Muscle layer of duodenum (tissue), 2 donors: ENCODE data around the gene HGFAC.
"Not testable (repeated sequence)": the region's sequence is repeated elsewhere in the genome, so short reads cannot be mapped to it uniquely, and the experiment has no call there.

Source experiments
- H3K27ac ChIP-seq: one replicate; pipeline ENCODE4 v1.7.0; 2013; ENCODE audit warnings: mild to moderate bottlenecking, low read length
- H3K27me3 ChIP-seq: one replicate; pipeline ENCODE4 v1.7.0; 2013; ENCODE audit warnings: low read depth, mild to moderate bottlenecking, control low read depth, low read length
- H3K36me3 ChIP-seq, 2 donors: one replicate each; pipeline ENCODE4 v1.7.0; 2013; ENCODE audit warnings: low read length in 2 of 2, control low read depth in 1 of 2, mild to moderate bottlenecking in 1 of 2; ENCODE audit not compliant: insufficient read depth in 2 of 2, control insufficient read depth in 1 of 2
- H3K4me1 ChIP-seq, 2 donors: one replicate each; pipeline ENCODE4 v1.7.0; 2013; ENCODE audit warnings: low read length in 2 of 2, mild to moderate bottlenecking in 2 of 2, control low read depth in 1 of 2, moderate library complexity in 1 of 2; ENCODE audit not compliant: insufficient read depth in 2 of 2, control insufficient read depth in 1 of 2
- H3K4me3 ChIP-seq, 2 donors: one replicate each; pipeline ENCODE4 v1.7.0; 2013; ENCODE audit warnings: low read length in 2 of 2, low read depth in 1 of 2, mild to moderate bottlenecking in 1 of 2
- H3K9me3 ChIP-seq, 2 donors: one replicate each; pipeline ENCODE4 v1.7.0; 2013; ENCODE audit warnings: low read length in 2 of 2, control low read depth in 1 of 2, mild to moderate bottlenecking in 1 of 2; ENCODE audit not compliant: control insufficient read depth in 1 of 2
- donor health status: healthy.

The HGFAC gene

DNA sequence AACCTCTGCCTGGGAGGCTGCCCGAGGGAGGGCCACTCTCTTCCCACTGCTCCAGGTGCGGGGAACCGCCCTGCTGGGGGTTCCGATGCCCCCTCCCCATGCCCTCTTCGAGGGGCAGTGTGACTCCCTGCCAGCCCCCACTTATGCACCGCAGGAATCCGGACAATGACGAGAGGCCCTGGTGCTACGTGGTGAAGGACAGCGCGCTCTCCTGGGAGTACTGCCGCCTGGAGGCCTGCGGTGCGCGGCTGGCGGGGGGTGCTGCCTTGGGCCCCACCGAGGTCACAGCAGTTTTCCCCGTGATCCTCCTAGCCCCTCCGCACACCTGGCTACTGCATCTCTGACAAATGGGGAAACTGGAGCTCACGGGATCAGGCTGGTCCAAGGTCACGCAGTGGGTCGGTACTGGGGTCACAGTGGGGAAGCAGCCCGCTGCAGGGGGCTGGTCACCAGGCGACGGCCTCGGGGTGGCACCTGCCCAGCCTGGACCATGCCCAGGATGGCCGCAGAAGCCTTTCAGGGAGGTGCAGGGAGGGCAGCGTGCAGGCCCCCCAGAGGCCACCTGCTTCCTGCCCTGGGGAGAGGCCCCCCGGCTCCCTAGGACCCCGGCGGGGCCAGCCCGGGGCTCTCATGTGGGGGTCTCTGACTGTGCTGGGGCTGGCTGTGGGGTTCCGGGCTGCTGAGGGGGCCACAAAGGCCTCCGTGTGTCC lies 3.5 kb downstream of the HGFAC start:
- H3K4me3 ChIP-seq = no peak overlapping the region
- no peaks in the 10 kb centered on the region for H3K9me3 ChIP-seq
- H3K4me1 ChIP-seq = no peaks in the 10 kb centered on the region
- H3K27ac ChIP-seq = no peak overlapping the region
- H3K27me3 ChIP-seq = no peaks in the 10 kb centered on the region
- no peaks in the 10 kb centered on the region for H3K36me3 ChIP-seq

DNA sequence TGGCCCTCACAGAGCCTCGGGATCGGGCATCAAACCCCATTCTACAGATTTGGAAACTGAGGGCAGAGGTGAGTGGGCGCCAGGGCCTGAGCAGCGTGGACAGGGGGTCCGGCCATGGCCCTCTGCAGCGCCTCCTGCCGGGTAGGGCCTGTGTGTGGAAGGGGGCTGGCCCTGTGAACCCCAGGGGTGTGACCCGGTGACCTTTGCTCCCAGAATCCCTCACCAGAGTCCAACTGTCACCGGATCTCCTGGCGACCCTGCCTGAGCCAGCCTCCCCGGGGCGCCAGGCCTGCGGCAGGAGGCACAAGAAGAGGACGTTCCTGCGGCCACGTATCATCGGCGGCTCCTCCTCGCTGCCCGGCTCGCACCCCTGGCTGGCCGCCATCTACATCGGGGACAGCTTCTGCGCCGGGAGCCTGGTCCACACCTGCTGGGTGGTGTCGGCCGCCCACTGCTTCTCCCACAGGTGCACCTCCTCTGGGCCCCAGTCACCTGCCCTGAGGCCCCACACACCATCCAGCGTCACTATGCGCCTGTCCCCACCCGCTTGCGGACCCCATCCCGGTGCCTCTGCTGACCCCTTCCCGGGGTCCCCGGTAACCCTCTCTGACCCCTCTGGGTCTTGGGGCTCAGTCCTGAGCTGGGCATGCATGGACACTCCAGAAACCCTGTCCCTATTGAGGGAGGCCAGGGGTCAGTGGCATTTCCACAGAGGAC lies 4.2 kb downstream of the HGFAC start:
- Histone ChIP-seq H3K36me3 (no peaks in the 10 kb centered on the region), H3K27ac (no peak overlapping the region), H3K27me3 (no peaks in the 10 kb centered on the region), H3K4me1 (no peaks in the 10 kb centered on the region), H3K9me3 (no peaks in the 10 kb centered on the region), H3K4me3 (no peak overlapping the region)

DNA sequence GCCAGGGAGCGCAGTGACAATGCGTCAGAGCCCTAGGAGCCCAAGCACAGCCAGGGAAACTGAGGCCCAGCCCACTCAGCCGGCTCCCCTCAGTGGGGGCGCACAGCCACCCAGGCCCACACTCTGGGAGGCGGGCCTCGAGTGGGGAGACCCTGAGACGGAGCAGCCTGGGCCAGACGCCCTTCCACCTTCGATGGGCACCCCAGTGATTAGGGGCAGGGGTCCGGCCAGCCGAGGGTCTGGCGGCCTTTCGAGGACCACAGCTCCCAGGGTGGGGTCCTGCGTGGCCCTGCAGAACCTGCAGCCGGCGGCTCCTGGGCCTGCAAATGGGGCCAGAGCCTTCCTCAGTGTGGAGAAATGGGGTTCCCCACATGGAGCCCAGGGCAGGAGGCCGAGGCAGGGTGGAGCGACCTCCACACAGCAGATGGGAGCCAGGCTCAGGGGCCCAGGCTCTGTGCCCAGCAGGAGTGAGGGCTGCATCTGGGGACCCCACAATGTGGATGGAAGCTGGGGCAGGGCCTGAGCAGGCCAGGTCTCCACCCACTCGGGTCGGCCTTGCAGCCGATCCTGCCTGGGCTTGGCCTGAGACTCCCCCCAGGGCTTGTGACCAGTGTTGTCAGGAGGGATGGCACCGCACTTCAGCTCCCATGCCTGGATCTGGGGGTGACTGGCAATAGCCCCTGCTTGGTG lies 5.0 kb downstream of the HGFAC start:
- Histone ChIP-seq H3K9me3 (no peaks in the 10 kb centered on the region), H3K4me1 (peaks cover 0 to 6% of the 10 kb centered on the region in 2 donors), H3K4me3 (no peak overlapping the region), H3K27ac (no peak overlapping the region), H3K36me3 (no peaks in the 10 kb centered on the region), H3K27me3 (no peaks in the 10 kb centered on the region)

DNA sequence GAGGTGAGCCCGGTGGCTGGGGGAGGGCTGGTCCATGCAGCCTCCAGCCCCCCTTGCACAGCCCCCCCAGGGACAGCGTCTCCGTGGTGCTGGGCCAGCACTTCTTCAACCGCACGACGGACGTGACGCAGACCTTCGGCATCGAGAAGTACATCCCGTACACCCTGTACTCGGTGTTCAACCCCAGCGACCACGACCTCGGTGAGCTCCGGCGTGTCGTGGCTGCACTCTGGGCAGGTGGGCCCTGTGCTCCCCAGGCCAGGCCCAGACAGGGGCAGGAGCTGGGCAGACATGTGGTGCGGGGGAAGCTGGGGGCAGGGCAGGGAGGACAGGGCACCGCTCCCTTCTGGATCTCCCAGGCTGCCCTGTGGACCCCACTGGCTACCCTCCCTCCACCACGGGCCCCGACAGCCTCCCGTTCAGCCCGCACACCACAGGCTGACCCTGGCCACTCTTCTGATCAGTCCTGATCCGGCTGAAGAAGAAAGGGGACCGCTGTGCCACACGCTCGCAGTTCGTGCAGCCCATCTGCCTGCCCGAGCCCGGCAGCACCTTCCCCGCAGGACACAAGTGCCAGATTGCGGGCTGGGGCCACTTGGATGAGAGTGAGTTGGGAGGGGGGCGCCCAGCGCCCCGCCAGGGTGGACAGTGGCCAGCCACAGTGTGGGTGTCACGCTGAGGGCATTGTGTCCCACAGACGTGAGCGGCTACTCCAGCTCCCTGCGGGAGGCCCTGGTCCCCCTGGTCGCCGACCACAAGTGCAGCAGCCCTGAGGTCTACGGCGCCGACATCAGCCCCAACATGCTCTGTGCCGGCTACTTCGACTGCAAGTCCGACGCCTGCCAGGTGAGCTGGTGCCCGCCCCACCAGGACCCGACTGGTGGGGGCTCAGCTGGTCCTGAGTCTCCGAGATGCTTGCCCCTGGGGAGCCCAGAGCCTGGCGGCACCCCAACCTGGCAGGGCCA lies 5.9 kb downstream of the HGFAC start:
- no peaks in the 10 kb centered on the region for H3K9me3 ChIP-seq
- peaks cover 0 to 8% of the 10 kb centered on the region in 2 donors for H3K4me1 ChIP-seq
- no peak overlapping the region for H3K4me3 ChIP-seq
- H3K27me3 ChIP-seq = no peaks in the 10 kb centered on the region
- H3K36me3 ChIP-seq = no peaks in the 10 kb centered on the region
- no peak overlapping the region for H3K27ac ChIP-seq

DNA sequence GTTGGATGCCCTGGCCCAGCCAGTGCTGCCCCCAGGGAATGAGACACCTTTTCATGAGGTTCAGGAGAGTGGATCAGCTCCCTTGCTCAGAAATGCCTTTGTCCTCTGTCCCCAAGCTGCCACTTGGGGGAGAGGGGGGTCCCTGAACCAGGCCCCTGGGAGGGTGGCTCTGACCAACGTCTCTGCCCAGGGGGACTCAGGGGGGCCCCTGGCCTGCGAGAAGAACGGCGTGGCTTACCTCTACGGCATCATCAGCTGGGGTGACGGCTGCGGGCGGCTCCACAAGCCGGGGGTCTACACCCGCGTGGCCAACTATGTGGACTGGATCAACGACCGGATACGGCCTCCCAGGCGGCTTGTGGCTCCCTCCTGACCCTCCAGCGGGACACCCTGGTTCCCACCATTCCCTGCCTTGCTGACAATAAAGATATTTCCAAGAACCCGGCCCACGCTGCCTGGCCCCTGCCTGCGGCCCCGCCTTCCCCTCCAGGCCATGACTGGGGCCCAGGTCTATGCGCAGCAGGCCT lies 7.3 kb downstream of the HGFAC start:
- Histone ChIP-seq H3K4me3 (no peak overlapping the region), H3K27me3 (no peaks in the 10 kb centered on the region)

DNA sequence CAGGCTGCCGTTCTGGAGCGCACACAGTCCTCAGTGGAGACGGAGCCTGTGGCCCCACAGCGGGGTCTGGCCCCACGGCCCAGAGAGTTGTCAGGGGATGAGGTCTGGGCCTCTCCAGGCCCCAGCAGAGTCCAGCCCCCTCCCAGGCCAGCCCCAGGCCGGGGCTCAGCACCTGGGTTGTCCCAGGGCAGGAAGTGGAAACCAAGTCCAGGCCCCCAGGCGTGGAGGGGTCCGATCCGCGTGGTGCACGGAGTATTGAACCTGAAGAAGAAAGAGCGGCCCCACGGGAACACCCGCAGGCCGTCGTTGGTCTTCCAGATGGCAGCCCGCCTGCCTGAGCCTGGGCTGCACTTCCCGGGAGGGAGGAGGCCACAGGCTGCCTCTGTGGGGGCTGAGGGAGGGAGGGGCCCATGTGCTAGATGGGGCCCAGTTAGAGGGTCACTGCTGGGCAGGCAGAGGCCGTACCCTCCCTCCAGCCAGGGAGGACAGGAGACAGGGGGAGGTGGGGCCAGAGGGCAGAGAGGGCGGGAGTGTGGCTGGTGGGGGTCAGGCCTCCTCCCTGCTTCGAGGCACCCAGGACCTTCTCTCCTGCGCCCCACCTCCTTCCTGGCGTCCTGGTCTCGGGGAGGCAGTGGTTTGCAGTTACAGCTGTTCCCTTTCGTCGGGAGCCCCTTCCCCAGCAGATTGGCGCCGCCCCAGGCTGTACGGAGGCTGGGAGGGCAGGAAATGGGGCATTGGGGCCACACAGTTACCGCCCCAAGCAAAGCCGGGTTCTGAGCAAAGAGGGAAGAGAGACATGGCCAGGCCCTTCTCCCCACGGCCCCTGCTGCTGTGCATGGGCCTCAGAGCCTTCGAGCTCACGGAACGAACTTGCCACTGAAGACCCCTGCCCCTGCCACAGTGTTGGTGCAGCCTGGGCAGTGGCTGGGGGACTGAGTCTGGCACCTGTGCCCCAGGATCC lies 8.1 kb downstream of the HGFAC start:
- Histone ChIP-seq H3K27me3 (no peaks in the 10 kb centered on the region), H3K9me3 (no peaks in the 10 kb centered on the region), H3K36me3 (no peaks in the 10 kb centered on the region), H3K4me3 (no peak overlapping the region), H3K4me1 (peaks cover 0 to 8% of the 10 kb centered on the region in 2 donors), H3K27ac (no peak overlapping the region)

More for the DNA sequence above, 7.3 kb downstream of the HGFAC start:
- Histone ChIP-seq H3K4me1 (peaks cover 0 to 8% of the 10 kb centered on the region in 2 donors), H3K9me3 (no peaks in the 10 kb centered on the region), H3K36me3 (no peaks in the 10 kb centered on the region), H3K27ac (no peak overlapping the region)

DNA sequence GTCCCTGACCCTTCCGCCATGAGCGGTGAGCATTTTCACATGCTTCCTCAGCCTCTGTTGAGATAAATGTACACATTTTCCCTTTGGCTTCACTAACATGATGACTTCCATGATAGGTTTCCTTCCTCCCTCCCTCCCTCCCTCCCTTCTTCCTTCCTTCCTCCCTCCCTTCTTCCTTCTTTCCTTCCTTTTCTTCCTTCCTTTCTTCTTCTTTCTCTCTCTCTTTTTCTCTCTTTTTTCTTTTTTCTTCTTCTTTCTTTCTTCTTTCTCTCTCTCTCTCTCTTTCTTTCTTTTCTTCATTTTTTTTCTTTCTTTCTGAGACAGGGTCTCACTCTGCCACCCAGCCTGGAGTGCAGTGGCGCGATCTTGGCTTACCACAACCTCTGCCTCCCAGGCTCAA lies 8.9 kb downstream of the HGFAC start:
- Histone ChIP-seq H3K4me3 (no peak overlapping the region), H3K36me3 (no peaks in the 10 kb centered on the region), H3K9me3 (peaks cover 0 to 3% of the 10 kb centered on the region in 2 donors), H3K27me3 (no peaks in the 10 kb centered on the region), H3K27ac (no peak overlapping the region), H3K4me1 (peaks cover 0 to 8% of the 10 kb centered on the region in 2 donors)

DNA sequence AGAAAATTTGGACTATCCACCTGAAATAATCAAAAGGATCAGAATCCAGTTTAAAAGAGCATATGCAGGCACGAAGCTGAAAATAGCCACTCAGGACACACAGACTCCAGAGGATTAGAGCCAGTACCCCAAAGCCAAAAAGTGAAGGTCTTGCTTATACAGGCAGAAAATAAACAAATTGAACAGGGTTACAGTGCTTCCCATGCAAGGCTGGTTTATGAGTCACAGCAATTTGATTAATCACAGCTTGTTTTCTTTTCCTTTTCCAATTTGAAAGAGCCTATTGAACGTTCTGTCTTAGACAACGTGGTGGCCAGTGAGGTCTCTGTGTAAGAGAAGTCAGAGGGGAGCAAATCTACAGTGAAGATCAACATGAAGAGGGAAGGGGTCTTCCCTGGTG lies 10.2 kb downstream of the HGFAC start:
- H3K36me3 ChIP-seq = no peaks in the 10 kb centered on the region
- peaks cover 0 to 8% of the 10 kb centered on the region in 2 donors for H3K4me1 ChIP-seq
- H3K27me3 ChIP-seq = no peaks in the 10 kb centered on the region
- no peak overlapping the region for H3K4me3 ChIP-seq
- peaks cover 0 to 7% of the 10 kb centered on the region in 2 donors for H3K9me3 ChIP-seq
- H3K27ac ChIP-seq = no peak overlapping the region

DNA sequence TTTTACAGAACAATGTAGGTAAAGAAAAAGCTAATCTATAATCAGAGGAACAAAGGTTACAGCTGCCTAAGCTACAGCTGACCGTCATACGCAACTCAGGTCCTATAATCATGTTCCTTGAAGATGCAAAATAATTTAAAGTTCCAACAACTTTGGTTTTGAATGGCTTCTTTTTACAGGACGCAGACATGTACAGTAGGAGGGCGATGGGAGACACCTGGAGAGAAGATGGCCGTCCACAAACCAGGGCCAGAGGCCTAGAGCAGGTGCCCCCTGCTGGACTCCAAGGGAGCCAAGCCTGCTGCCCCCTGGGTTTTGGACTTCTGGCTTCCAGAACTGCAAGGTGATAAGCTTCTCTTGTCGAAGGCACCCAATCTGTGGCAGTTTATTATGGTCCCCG lies 10.6 kb downstream of the HGFAC start:
- no peaks in the 10 kb centered on the region for H3K36me3 ChIP-seq
- peaks cover 0 to 8% of the 10 kb centered on the region in 2 donors for H3K4me1 ChIP-seq
- H3K4me3 ChIP-seq = no peak overlapping the region
- peaks cover 0 to 7% of the 10 kb centered on the region in 2 donors for H3K9me3 ChIP-seq
- H3K27ac ChIP-seq = no peak overlapping the region
- H3K27me3 ChIP-seq = no peaks in the 10 kb centered on the region

DNA sequence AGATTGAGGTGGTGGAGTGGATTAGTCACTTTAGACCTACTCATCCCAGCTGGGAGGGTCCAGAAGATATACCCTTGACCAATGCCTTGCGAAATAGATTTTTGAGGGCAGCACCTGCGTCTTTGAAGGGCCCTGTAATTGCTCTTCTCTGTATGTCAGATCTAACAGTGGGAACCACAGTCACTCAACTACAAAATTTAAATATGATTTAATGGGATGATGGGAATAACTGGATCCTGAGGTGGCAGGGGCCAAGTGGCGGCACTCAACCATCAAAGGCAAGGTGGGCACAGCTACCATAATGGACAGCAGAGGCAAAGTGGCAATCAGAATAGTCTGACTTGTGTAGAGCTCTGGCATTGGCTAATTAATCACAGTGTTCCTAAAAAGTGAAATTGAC lies 13.8 kb downstream of the HGFAC start:
- not testable (repeated sequence) for H3K27me3 ChIP-seq

More for the DNA sequence above, 13.8 kb downstream of the HGFAC start:
- H3K4me3 ChIP-seq, H3K27ac ChIP-seq, H3K4me1 ChIP-seq, H3K9me3 ChIP-seq, H3K36me3 ChIP-seq: not testable (repeated sequence)
